Mesothelial cell of epicardium (in vitro differentiated cells): ENCODE measurements around the gene GCNT4. TPM values are rescaled to one million over a fixed set of nuclear protein-coding genes. Genes with fewer than 3 reads are reported as not detected.
"Not testable (repeated sequence)": the region's sequence is repeated elsewhere in the genome, so short reads cannot be mapped to it uniquely, and the experiment has no call there.

Experiments used
- DNase-seq, 2 experiments: peaks; one replicate each; pipeline ENCODE4 v3.0.0; 2021; ENCODE audit warnings: low spot score in 2 of 2; ENCODE audit not compliant: unreplicated experiment in 2 of 2
- H3K27ac Mint-ChIP-seq: 2 replicates; pipeline ENCODE4 v1.8.0; 2021; ENCODE audit warnings: mixed read lengths
- H3K27me3 Mint-ChIP-seq: 2 replicates; pipeline ENCODE4 v1.8.0; 2021; ENCODE audit warnings: low read depth, mixed read lengths
- H3K36me3 Mint-ChIP-seq: 2 replicates; pipeline ENCODE4 v1.8.0; 2021; ENCODE audit warnings: mixed read lengths
- H3K4me1 Mint-ChIP-seq: 2 replicates; pipeline ENCODE4 v1.8.0; 2021; ENCODE audit warnings: mixed read lengths
- H3K4me3 Mint-ChIP-seq: 2 replicates; pipeline ENCODE4 v1.8.0; 2021; ENCODE audit warnings: mild to moderate bottlenecking, moderate library complexity, mixed read lengths
- H3K9me3 Mint-ChIP-seq: 2 replicates; pipeline ENCODE4 v1.8.0; 2021; ENCODE audit warnings: mixed read lengths
- total RNA-seq: library from RNA; stranded (reverse); gene quantifications from 3 replicates; pipeline ENCODE4 v1.2.1, GENCODE V29; 2021
- TF ChIP-seq, protein P1 (sequence below): fragments of 200-600 bp; sonication (generic); IDR thresholded peaks from one replicate; pipeline ENCODE4 v1.5.0; 2021; ENCODE audit warnings: antibody characterized with exemption; ENCODE audit not compliant: unreplicated experiment

GCNT4 gene
- total RNA-seq, 1 donor from 2014 or later = 1.7 TPM

DNA sequence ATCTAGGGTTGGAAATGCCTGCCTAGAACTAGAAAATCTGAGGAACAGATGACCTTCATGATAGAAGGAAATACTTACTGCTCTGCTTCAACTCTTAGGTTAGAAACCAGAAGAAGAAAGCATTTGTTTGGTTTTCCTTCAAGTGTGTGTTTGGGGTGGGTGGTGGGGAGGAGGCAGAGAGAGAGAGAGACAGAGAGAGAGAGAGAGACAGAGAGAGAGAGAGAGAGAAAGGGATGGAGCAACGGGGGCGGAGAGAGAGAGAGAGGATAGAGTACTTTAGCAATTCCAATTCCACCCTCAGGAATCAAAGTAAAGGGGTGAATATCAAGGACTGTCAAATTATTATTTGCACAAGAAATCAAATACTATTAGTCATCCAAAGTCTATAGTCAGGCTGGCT, 29.2 kb upstream of the GCNT4 start:
- H3K9me3 Mint-ChIP-seq = no peaks in the 10 kb centered on the region
- H3K36me3 Mint-ChIP-seq = no peaks in the 10 kb centered on the region
- H3K27me3 Mint-ChIP-seq = no peaks in the 10 kb centered on the region
- no peaks in the 10 kb centered on the region for H3K4me1 Mint-ChIP-seq
- H3K4me3 Mint-ChIP-seq = no peak overlapping the region
- no peak for DNase-seq
- TF ChIP-seq, protein P1, sequence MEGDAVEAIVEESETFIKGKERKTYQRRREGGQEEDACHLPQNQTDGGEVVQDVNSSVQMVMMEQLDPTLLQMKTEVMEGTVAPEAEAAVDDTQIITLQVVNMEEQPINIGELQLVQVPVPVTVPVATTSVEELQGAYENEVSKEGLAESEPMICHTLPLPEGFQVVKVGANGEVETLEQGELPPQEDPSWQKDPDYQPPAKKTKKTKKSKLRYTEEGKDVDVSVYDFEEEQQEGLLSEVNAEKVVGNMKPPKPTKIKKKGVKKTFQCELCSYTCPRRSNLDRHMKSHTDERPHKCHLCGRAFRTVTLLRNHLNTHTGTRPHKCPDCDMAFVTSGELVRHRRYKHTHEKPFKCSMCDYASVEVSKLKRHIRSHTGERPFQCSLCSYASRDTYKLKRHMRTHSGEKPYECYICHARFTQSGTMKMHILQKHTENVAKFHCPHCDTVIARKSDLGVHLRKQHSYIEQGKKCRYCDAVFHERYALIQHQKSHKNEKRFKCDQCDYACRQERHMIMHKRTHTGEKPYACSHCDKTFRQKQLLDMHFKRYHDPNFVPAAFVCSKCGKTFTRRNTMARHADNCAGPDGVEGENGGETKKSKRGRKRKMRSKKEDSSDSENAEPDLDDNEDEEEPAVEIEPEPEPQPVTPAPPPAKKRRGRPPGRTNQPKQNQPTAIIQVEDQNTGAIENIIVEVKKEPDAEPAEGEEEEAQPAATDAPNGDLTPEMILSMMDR = no peak
- no peak overlapping the region for H3K27ac Mint-ChIP-seq

DNA sequence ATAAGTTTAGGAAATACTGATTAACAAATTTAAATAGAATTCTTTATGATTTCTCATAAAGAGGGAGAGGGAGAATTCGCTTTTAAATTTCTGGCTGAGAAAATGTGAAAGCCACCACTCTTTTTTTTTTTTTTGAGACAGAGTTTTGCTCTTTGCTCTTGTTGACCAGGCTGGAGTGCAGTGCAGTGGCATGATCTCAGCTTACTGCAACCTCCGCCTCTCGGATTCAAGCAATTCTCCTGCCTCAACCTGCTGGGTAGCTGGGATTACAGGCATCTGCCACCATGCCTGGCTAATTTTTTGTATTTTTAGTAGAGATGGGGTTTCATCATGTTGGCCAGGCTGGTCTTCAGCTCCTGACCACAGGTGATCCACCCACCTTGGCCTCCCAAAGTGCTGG, 27.0 kb upstream of the GCNT4 start:
- H3K9me3 Mint-ChIP-seq, H3K36me3 Mint-ChIP-seq, H3K4me1 Mint-ChIP-seq, H3K27ac Mint-ChIP-seq, DNase-seq, H3K27me3 Mint-ChIP-seq, H3K4me3 Mint-ChIP-seq: not testable (repeated sequence)

DNA sequence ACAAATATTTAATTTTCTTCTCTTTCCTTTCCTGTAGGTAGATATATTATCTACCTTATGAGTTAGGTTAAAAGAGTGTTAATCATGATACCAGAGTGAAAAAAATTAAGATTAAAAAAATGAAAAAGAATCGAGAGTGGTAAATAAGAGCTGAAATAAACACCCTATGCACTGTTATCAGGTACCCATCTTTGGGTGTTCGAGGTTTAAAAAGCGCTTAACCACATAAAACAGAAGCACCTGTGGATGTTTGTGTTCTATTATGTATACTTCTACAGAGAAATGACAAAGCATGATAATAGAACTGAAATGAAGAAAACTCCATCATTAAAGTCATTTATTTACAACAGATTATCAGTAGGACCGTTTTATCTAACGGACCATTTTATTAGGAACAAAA, 25.7 kb upstream of the GCNT4 start:
- Mint-ChIP-seq H3K27ac (no peak overlapping the region), H3K4me1 (no peaks in the 10 kb centered on the region), H3K36me3 (no peaks in the 10 kb centered on the region), H3K27me3 (no peaks in the 10 kb centered on the region), H3K9me3 (no peaks in the 10 kb centered on the region), H3K4me3 (no peak overlapping the region)
- TF ChIP-seq, protein P1 = no peak
- DNase-seq = no peak

DNA sequence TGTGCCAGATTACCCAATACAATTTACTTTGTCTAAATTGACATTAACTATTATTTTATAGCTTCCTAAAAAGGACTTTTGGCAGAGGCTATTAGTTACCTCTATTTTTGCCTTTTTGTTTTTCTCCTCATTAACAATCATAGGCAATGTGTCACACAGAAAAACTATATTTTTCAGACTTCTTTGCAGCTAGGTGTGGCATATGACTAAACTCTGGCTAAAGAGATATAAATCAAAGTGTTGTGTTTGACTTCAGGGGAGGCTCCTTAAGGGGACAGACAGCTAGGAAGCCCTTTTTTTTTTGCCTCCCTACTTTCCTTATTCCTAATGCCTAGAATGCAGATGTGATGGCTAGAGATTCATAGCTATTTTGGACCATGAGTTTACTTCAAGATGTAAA, 19.7 kb upstream of the GCNT4 start:
- Mint-ChIP-seq H3K9me3 (peaks cover 11% of the 10 kb centered on the region), H3K4me3 (no peak overlapping the region), H3K27ac (no peak overlapping the region), H3K36me3 (no peaks in the 10 kb centered on the region), H3K4me1 (no peaks in the 10 kb centered on the region), H3K27me3 (no peaks in the 10 kb centered on the region)
- DNase-seq = no peak
- TF ChIP-seq, protein P1 = no peak

DNA sequence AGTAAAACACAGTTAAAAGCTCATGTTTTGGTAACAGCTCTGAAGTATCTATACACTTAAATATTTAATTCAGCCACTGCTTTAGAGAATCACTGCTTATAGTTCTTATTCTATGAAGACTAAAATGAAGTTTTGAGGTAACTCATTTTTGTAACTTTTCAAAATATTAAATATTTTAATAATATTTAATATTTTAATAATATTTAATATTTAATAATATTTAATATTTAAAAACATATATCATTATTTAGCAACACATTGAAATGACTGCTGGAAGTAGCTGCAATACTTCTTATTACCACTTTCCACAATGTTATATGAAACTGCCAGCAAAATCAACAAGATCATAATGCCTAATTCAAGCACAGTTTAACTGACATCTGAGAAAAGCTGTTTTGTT, 18.7 kb upstream of the GCNT4 start:
- no peaks in the 10 kb centered on the region for H3K27me3 Mint-ChIP-seq
- no peak for DNase-seq
- H3K4me3 Mint-ChIP-seq = no peak overlapping the region
- H3K9me3 Mint-ChIP-seq = peaks cover 11% of the 10 kb centered on the region
- TF ChIP-seq, protein P1 = no peak
- no peaks in the 10 kb centered on the region for H3K4me1 Mint-ChIP-seq
- no peaks in the 10 kb centered on the region for H3K36me3 Mint-ChIP-seq
- H3K27ac Mint-ChIP-seq = no peak overlapping the region

DNA sequence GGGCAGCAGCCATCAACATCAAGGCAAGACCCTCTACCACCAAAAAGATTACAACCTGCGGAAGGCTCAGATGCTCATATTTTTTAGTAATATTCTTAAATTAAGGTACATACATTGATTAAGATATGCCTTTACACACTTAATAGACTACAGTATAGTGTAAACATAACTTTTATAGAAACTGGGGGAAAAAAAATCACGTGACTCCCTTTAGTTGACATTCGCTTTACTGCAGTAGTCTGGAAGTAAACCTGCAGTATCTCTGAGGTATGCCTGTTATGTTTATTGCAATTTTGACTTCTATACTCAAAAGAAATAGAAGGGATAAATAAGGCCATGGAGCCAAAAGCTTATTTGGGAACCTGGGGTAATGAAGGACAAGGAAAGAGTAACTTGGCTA, 15.1 kb upstream of the GCNT4 start:
- Mint-ChIP-seq H3K27me3 (no peaks in the 10 kb centered on the region), H3K27ac (no peak overlapping the region), H3K4me1 (peaks cover 8% of the 10 kb centered on the region), H3K9me3 (peaks cover 11% of the 10 kb centered on the region), H3K36me3 (no peaks in the 10 kb centered on the region), H3K4me3 (no peak overlapping the region)
- TF ChIP-seq, protein P1 = no peak
- no peak for DNase-seq
